Activated CD4-positive, alpha-beta T cell treated with anti-CD3 and anti-CD28 coated beads, Interleukin-2, Interleukin-6, amounts not matched to agents 100 ng/mL and 50 ng/mL, durations not matched to agents 16 hours and 8 hours (primary cell): Measurements from ENCODE around the gene IGFBP3.

Experiments
- DNase-seq: peaks from one replicate; pipeline ENCODE4 v3.0.0-alpha.2; 2020

The IGFBP3 gene

DNA sequence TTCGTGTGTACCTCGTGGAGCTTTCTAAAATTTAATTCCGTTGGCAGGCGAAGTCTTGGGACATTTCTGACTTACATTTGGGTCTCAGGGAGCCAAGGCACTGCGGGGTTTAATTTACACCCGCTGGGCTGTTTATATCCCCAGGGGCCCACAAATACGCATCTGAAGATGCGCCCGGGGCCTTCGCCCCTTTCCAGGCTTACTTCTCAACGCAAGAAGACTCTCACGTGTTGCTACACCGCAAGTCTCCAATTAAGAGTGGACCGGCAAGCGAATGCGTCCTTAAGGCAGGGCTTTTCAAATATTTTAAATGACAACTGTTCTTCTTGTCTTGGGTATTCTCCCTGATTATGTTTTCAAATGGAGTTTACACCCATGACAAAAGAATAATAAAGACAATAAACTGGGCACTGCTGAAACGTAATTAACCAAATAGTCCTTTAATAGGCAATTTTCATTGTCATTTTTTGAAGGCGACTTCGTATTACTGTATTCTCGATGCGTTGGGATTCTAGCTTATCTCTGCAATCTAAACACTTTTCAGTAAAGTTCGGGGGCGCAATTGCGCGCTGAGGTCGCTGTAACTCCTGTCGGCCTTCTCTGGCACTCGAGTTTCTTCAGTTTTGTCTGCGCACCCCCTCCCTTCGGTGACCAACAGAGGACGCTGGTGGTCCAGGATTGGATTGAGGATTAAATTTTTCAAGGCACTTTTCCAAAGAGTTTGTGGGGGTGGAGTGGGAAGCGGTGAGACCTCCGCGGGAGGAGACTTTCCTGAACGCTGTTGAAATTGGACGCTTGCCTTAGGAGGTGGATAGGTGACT lies 837 bp upstream of the IGFBP3 start:
- peak; percentile 27 for DNase-seq

DNA sequence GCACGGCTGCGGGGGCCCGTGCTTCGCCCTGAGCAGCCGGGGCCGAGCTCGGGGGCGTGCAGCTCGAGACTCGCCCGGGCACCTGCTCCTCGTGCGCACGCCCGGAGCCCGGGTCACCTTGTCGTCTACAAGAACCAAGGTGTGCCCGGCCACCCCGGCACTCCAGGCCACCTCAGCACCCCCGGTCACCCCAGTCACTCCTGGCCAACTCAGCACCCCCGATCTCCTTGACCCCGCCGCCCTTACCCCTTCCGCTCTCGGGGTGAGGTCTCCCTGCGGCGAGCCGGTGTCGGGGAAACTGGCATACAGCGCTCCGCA lies 268 bp upstream of the IGFBP3 start:
- DNase-seq, result no peak

DNA sequence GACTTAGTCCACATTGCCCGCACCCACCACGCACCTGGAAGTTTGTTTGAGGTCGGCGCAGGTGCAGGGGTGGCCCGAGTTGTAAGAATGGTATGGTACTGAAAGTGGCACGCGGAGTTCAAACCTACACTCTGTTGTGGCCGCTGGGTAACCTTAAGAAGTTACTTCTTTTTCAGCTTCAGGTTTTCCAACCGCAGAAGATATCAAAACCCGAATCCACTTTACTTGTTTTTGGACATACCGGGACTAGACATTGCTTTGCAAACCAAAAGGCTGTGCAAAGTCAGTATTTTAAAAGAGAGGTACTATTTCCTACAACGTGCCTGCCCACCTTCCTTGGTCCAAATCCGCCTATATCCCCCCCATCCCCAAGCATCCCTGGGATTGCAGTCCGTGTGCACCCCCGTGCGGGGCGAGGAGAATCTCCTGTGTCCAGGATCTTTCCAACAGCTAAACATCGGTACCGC lies 1.0 kb downstream of the IGFBP3 start:
- no peak for DNase-seq

DNA sequence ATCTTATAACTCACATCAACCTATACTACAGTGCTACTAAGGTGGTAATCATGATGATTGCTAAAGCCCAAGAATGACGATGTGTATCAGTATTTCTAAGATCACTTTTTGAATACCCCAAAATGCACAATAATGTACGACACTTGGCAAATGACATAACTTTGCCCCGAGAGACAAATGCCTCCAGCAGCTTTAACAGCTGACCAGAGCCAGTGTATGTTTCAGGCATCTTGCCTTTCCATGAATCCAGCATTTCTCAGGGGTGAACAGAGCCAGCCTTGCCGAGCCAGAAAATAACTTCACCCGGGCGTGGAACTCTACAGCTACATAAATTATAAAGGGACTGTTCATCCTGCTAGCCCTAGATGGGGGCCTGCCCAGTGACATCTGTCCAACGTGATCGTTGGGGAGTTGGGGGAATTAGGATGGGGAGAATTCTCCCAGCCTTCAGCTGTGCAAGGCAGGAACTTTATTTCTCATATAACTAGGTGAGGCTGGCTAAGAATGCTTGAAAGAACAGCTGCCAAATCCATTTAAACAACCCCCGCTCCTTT lies 1.8 kb downstream of the IGFBP3 start:
- DNase-seq, result no peak

DNA sequence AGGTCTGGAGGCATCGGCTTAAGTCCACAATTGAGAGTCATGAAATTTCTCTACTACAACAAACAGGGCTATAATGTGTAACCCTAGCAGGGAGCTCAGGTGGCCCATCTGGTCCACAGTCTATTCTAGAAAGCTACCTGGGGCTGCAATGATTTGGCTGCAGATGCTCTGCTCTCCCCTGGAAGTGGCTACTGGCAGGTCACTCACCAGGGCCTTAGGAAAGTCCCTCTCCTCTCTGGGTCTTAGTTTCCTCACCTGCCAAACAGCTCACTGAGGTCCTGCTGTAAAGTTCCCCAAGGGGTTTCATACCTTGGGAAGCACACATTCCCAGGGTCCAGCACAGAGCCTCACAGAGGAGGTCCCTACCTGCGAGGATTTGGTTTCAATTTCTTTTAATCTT lies 2.5 kb downstream of the IGFBP3 start:
- no peak for DNase-seq

DNA sequence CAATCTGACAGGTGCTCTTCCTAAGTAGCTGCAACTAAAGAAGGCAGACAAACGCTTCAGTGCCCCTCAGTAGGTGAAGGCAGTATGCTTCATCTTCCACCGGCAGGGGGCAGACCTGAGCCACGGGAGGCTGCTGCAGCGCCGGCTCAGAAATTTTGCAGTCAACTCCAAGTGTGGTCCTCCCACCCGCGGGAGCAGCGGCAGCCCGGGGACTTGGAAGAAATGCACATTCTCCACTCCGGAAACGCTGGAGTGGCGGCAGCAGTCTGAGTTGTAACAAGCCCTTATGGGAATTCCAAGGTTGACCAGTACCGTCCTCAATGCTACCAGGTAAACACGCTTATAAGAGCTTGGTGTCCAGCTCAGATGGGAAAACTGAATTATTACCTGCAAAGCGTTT lies 3.4 kb downstream of the IGFBP3 start:
- peak; percentile 81 for DNase-seq

DNA sequence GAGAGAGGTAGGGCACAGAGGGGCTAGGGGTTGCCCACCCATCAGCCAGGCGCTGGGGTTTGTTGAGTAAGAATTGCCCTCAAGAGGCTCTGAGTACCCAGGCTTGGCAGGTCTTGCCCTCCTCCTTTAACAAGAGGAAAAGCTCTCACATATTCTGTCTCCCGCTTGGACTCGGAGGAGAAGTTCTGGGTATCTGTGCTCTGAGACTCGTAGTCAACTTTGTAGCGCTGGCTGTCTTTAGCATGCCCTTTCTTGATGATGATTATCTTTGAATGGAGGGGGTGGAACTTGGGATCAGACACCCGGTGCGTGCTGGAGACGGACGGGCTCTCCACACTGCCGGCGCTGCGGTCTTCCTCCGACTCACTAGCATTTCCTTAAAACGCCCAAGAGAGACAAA lies 4.0 kb downstream of the IGFBP3 start:
- no peak for DNase-seq

DNA sequence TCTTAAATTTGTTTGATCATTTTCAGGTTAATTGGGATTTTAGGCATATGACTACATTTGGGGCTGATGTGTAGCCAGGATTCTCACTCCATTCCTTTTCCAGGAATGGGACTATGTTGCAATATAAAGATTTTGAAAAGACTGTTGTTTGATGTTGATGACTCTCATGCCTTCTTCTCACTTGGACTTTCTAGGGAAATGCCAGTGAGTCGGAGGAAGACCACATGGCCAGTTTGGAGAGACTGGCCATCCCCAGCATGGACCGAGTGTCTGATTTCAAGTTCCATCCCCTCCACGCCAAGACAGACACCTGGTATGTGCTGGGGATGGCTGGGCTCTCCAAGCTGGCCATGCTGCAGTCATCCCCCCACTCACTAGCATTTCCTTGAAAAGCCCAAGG lies 5.5 kb downstream of the IGFBP3 start:
- DNase-seq, result no peak

DNA sequence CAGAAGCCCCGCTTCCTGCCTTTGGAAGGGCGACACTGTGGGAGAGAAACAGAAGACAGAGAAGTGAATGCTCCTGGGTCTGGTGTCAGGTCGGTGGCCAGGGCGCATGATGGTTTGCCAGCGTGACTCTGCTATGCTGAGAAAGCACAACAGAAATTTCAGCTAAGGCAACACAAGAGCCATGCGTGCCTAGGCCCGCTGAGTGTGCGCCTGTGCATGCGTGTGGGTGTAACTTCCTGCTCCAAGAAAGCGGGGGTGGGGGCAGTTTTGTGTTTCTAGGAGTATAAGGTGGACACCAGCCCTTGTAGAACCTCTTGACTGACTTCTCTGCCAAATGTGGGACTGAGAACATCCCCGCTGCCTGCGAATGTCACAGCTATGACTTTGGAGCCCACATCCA lies 6.2 kb downstream of the IGFBP3 start:
- no peak for DNase-seq

DNA sequence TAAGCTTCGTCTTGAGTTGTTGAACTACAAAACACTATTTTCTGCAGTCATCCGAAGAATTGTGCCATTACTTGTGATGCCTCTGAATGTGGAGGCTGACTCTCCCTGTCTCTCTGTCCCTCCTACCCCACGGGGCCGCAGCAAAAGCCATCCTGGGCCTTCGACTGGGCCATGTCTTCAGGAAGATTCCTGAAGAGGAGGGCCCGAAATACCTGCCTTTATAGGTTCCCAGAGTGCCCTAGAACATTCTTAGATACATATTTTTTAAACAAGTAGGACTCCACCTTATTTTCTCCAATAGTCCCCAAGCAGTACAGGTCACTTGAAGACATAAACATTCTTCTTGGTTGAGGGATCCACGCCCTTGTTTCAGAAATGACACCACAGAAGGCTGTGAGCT lies 8.1 kb downstream of the IGFBP3 start:
- no peak for DNase-seq

DNA sequence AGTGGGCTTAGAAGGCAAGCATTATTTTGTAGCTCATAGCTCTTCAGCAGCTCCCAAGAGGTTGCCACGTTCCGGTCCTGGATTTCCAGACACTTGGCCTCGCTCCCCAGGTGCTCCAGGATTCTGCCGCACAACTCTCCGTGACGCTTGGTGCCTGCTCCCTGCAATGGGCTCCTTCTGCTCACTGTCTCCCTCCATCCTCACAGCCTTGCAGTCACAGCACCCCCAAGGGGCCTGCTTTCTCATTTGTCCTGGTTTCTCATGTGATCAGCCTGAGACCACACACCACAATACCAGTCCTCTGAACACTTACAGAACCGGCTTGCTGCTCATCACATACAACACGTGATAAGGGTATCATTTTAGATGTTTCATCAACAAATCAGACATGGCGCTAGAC lies 9.8 kb downstream of the IGFBP3 start:
- no peak for DNase-seq

DNA sequence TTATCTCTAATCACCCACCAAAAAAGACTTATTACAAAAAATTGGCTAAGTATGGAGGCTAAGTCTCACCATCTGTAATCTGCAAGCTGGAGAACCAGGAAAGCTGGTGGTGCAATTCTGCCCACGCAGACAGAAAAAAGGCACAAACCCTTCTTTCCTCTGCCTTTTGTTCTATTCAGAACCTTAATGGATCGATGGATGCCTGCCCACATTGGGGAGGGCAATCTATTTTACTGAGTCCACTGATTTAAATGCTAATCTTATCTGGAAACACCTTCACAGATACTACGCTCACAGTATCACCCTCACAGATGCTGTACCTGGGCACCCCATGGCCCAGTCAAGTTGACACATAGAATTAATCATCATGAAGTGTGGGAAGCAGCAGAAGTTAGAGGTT lies 10.2 kb downstream of the IGFBP3 start:
- no peak for DNase-seq

DNA sequence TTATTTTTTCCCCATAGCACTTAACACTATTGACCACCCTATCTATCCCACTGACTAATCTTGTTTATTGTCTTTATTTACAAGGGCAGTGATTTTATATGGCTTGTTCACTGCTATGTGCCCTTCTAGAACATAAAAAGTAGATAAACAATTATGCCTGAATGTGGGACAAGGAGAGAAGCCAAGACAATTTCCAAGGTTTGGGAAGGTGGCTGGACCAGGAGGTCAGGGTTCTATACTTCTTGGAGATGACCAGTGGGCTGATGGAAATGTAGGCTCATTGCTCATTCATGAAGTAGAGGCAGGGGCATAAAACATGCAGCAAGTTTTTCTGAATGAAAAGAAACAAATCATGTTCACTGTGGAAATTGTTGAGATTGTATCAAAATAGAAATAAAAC lies 11.5 kb downstream of the IGFBP3 start:
- DNase-seq, result no peak

DNA sequence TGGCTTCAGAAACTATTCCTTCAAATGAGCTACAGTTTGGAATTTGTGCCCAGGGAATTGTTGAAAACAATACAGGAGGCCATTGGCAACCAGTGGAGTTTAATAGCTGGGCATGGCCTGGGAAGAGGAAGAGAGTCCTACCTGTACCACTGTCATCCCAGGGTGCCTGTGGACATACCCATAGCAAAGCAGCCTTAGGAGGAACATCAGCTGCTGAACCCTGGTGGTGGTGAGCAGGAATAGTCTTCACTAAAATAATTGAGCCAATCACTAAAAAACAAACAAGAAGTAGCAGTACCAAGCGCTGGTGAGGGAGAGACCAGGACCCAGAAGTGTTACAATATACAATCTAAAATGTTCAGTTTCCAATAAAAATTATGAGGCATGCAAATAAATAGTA lies 18.3 kb downstream of the IGFBP3 start:
- no peak for DNase-seq

DNA sequence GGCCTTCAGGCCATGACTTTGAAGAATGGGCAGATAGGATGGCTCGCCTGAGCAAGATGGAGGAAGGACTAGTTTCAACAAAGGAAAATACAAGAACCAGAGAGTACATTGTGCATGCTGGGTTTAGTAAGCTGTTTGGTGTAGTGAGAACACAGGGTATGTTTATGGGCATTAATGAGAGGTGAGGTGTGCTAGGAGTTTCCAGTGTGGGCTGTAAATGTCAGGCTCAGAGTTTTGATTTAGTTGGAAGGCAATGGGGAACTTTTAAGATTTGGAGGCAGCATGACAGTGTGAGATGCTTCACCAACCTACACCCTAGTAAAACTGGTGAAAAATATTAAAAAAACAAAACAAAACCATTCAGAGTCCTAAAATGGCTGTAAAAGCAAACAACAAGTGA lies 19.5 kb downstream of the IGFBP3 start:
- no peak for DNase-seq

DNA sequence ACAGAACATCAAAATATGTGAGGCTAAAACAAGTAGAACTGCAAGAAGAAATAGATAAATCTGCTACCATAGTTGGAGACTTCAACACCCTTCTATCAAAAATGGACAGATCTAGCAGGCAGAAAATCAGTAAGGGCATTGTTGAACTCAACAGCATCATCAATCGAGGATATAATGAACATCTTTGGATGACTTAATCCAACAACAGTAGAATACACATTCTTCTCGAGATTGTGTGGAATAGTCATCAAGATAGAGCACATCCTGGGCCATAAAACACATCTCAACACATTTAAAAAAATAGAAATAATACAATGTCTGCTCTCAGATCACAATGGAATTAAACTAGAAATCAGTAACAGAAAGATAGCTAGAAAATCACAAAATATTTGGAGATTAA lies 22.9 kb downstream of the IGFBP3 start:
- no peak for DNase-seq

DNA sequence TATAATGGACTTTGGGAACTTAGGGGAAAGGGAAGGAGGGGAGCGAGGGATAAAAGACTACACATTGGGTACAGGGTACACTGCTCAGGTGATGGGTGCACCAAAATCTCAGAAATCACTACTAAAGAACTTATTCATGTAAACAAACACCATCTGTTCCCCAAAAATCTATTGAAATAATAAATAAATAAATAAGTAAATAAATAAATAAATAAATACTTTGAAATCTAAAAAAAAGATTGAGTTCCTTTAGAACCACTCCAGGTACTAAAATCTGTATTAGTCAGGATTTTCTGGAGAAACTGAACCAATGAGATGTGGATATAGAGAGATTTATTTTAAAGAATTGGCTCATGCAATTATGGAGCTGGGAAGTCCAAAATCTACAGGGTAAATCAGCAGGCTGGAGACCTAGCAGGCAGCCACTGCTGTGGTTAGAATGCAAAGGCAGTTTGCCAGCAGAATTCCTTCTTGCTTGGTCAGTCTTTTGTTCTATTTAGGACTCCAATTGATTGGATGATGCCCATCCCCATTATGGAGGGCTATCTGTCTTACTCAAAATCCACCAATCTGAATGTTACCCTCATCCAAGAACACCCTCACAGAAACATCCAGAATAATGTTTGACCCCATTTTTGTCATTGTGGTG lies 23.9 kb downstream of the IGFBP3 start:
- no peak for DNase-seq

DNA sequence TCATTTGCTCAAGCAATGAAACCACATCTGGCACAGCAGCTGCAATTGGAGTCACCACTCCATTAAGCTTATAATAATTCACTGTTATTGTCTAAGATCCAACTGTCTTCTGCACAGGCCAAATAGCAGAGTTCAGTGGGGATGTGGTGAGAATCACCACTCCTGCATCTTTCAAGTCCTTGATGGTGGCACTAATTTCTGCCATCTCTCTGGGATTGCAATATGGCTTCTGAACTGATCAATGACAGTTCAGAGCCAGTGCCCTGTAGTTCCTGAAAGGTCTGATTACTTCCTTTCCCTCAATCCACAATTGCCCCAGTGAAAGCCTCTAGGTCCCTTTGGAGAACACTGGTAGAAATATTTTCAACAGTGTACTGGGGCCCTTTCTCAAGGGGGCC lies 26.4 kb downstream of the IGFBP3 start:
- no peak for DNase-seq

DNA sequence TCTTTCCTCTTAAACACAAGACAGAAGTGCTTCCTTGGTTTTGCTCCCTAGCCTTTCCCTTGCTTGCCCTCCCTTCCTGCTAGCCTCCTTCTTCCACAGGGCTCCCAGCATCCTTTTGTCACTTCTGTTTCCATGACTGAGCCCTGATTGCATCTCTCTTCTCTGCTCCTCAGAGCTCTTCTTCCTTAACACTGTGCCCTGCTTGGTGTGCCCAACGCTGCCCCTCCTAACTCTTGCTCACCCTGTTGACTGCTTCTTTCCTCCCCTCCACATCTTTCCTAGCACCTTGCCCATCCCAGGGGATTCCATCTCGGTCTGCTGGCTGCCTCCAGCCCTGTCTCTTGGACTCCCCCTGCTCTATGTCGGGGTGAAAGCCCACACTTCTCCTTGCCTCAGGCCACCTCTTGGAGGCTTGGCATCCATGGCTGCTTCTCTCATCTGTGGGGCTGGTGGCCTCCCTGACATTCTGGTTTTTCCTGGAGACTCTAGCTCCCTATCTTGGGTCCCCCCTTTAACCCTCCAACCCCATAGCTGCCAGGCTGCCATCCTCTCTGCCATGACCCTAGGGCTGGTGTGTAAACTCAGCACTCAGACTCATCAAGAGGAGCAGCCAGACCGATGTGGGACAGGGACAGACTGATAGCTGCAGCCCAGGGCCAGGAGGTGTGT lies 26.9 kb downstream of the IGFBP3 start:
- DNase-seq, result no peak

DNA sequence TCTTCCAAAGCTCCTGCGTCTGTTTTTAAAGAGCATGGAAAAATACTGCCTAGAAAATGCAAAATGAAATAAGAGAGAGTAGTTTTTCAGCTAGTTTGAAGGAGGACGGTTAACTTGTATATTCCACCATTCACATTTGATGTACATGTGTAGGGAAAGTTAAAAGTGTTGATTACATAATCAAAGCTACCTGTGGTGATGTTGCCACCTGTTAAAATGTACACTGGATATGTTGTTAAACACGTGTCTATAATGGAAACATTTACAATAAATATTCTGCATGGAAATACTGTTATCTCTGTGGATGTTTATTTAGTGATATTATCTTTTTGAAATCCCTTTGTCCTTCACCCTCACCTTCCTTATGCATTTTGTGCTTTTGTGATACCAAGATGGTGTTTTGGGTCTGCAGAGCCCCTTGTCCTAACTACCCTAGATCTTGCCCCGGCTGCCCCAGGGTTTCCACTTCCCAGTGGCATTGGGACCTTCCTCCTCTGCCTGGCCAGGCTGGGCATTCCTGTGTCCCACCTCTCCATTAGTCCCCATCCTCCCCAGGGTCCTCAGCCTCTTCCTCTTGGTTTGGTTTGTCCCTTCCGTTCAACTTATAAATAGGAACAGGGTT lies 27.6 kb downstream of the IGFBP3 start:
- DNase-seq, result no peak

DNA sequence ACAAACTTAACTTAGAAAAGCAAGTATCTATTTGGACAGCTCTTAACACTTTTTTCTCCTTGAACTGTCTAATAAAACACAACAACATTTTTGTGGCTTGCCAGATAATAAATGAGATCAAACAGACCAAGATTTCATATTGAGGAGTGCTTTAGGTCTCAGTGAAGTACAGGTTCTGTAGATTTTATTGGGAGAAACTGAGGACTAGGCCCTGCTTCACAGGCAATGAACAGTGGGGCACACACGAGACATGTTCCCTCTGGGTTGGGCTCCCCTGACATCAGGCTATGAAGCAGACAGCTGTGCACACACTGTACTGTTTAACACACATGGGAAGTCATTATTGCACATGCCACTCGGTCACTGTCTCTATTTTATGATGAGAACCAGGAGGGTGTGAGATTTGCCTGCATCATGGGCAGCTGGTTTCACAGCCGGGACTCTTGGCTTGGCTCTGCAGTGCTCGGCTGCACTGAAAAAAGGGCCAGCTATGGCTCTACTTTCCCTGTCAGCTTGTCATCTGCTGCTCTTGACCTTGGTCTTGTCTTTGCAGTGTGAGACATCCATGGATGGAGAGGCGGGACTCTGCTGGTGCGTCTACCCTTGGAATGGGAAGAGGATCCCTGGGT lies 28.6 kb downstream of the IGFBP3 start:
- DNase-seq, result no peak

DNA sequence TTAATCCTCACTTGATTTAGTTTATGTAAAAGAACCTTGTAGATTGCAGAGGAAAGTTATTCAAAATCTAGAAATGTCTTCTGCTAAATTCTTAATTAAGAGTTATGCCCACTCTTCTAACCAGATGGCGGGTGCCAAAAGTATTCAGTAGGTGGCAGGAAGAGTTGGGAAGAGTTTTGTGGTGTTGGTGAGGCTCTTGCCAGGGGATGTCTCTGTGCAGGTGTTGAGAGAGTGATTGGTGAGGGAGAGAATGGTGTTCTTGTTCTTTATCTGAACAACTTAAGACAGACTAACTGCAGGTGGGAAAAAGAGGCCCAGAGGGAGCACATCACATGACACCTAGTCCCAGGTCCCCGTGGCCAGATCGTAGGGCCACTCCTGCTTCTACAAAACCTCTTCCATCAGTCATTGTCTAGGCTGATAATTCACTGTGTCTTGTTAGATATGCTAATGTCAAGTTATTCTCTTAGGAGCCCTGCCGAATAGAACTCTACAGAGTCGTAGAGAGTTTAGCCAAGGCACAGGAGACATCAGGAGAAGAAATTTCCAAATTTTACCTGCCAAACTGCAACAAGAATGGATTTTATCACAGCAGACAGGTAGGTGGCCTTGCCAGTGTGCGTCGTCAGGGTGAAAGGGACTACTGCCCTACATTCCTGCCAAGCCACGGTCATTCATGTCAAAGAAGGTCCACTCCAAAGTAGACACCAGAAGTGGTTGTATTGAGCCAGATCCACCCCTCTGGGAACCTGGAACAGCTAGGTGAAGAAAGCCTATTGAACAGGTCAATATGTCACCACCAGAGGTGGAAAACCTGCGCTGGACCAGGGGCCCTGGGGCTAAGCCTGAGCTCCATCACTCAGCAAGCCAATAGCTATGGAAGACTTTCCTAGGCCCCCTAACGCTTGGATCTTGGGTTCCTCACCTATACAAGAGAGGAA lies 29.3 kb downstream of the IGFBP3 start:
- DNase-seq, result no peak
